ENCODE data around the gene NEK11.

Gene NEK11

GRCh38 chr3:131140891-131141290, 114.2 kb downstream of the NEK11 start:
- no peak for DNase-seq (ENCODE audit: low spot score)

GRCh38 chr3:131141770-131142169, 115.1 kb downstream of the NEK11 start:
- DNase-seq (ENCODE audit: low spot score) = no peak

GRCh38 chr3:131142580-131142979, 115.9 kb downstream of the NEK11 start:
- no peak for DNase-seq (ENCODE audit: low spot score)

- no peak for DNase-seq (ENCODE audit: low spot score)
Measured at GRCh38 chr3:131143802-131144201, 117.1 kb downstream of the NEK11 start.

- DNase-seq (ENCODE audit: low spot score) = no peak
Measured at GRCh38 chr3:131147534-131147933, 120.9 kb downstream of the NEK11 start.

GRCh38 chr3:131158434-131158833, 131.8 kb downstream of the NEK11 start:
- DNase-seq (ENCODE audit: low spot score) = no peak

- no peak for DNase-seq (ENCODE audit: low spot score)
Measured at GRCh38 chr3:131162516-131162915, 135.8 kb downstream of the NEK11 start.

GRCh38 chr3:131167867-131168266, 141.2 kb downstream of the NEK11 start:
- DNase-seq (ENCODE audit: low spot score) = no peak

GRCh38 chr3:131169331-131169730, 142.7 kb downstream of the NEK11 start:
- no peak for DNase-seq (ENCODE audit: low spot score)

- no peak for DNase-seq (ENCODE audit: low spot score)
Measured at GRCh38 chr3:131172502-131173200, 146.0 kb downstream of the NEK11 start.

GRCh38 chr3:131174752-131175151, 148.1 kb downstream of the NEK11 start:
- peak; percentile 25 for DNase-seq (ENCODE audit: low spot score)

- DNase-seq (ENCODE audit: low spot score) = no peak
Measured at GRCh38 chr3:131178710-131179375, 152.2 kb downstream of the NEK11 start.

- no peak for DNase-seq (ENCODE audit: low spot score)
Measured at GRCh38 chr3:131192701-131193100, 166.0 kb downstream of the NEK11 start.

GRCh38 chr3:131193641-131194238, 167.1 kb downstream of the NEK11 start:
- DNase-seq (ENCODE audit: low spot score) = peak; percentile 36

GRCh38 chr3:131194816-131195215, 168.1 kb downstream of the NEK11 start:
- DNase-seq (ENCODE audit: low spot score) = no peak

- DNase-seq (ENCODE audit: low spot score) = no peak
Measured at GRCh38 chr3:131200636-131201199, 174.0 kb downstream of the NEK11 start.

GRCh38 chr3:131216330-131216729, 189.7 kb downstream of the NEK11 start:
- no peak for DNase-seq (ENCODE audit: low spot score)

GRCh38 chr3:131216801-131217200, 190.1 kb downstream of the NEK11 start:
- DNase-seq (ENCODE audit: low spot score) = no peak

- no peak for DNase-seq (ENCODE audit: low spot score)
Measured at GRCh38 chr3:131217296-131217741, 190.6 kb downstream of the NEK11 start.

GRCh38 chr3:131218196-131218595, 191.5 kb downstream of the NEK11 start:
- DNase-seq (ENCODE audit: low spot score) = no peak

GRCh38 chr3:131221731-131222130, 195.1 kb downstream of the NEK11 start:
- no peak for DNase-seq (ENCODE audit: low spot score)

- no peak for DNase-seq (ENCODE audit: low spot score)
Measured at GRCh38 chr3:131222599-131222998, 195.9 kb downstream of the NEK11 start.

Data from NAMALWA (cell line).